Panc1 (cell line): ENCODE data around the gene PRPF40A. TPM values are rescaled to one million over a fixed set of nuclear protein-coding genes. Genes with fewer than 3 reads are reported as not detected.

Experiments used
- ATAC-seq: fragments of 200-7000 bp; cut with Tn5 transposase; 2 replicates; pipeline ENCODE4 v1.9.1; 2020; ENCODE audit warnings: mild to moderate bottlenecking, moderate library complexity
- Bru-seq: library from RNA; stranded (reverse); fragments of 400-500 nt; gene quantifications from one replicate; lab custom pipeline; 2021; lab: Mats Ljungman, UMichigan
- BruChase-seq, 2 experiments: library from RNA; stranded (reverse); fragments of 400-500 nt; gene quantifications; one replicate each; lab custom pipeline; 2021; lab: Mats Ljungman, UMichigan
- BruUV-seq: library from RNA; stranded (reverse); fragments of 400-500 nt; replicated peaks from 2 replicates; lab custom pipeline; 2021; lab: Mats Ljungman, UMichigan
- CTCF ChIA-PET: fragments of 300-600 bp; sonication (Branson Sonifier 250); formaldehyde crosslinking; loops from one replicate; lab custom pipeline; 2022; ENCODE audit warnings: antibody characterized with exemption; lab: Charles Lee
- POLR2A ChIA-PET: fragments of 300-600 bp; sonication (Branson Sonifier 250); formaldehyde crosslinking; loops from one replicate; lab custom pipeline; 2022; ENCODE audit warnings: antibody characterized with exemption; lab: Charles Lee
- DNase-seq: peaks from one replicate; pipeline ENCODE4 v3.0.0-alpha.2; 2010; ENCODE audit warnings: low read depth, low spot score
- H3K27ac ChIP-seq: 2 replicates; pipeline ENCODE4 v1.5.1; 2011; ENCODE audit warnings: mild to moderate bottlenecking, low read length, inconsistent platforms
- H3K27me3 ChIP-seq: fragments of 200-500 bp; sonication (Bioruptor generic); 2 replicates; pipeline ENCODE4 v1.6.0; 2014; ENCODE audit warnings: low read length, inconsistent platforms; ENCODE audit not compliant: control insufficient read depth, insufficient read depth
- H3K36me3 ChIP-seq: fragments of 200-500 bp; sonication (Bioruptor generic); 2 replicates; pipeline ENCODE4 v1.5.1; 2014; ENCODE audit warnings: inconsistent platforms, mild to moderate bottlenecking, low read length, moderate library complexity; ENCODE audit not compliant: control insufficient read depth, insufficient read depth
- H3K4me1 ChIP-seq: 2 replicates; pipeline ENCODE4 v1.5.1; 2011; ENCODE audit warnings: inconsistent platforms, mild to moderate bottlenecking, low read length, moderate library complexity; ENCODE audit not compliant: control insufficient read depth, insufficient read depth
- H3K4me3 ChIP-seq, 2 experiments: 2 replicates each; pipeline ENCODE4 v1.5.1; 2011 to 2012; ENCODE audit warnings: low read depth in 2 of 2, low read length in 2 of 2, mild to moderate bottlenecking in 2 of 2, inconsistent platforms in 1 of 2, moderate library complexity in 1 of 2
- H3K9me3 ChIP-seq: fragments of 200-500 bp; sonication (Bioruptor generic); 2 replicates; pipeline ENCODE4 v1.5.1; 2014; ENCODE audit warnings: low read depth, mild to moderate bottlenecking, inconsistent platforms, low read length, moderate library complexity; ENCODE audit not compliant: control insufficient read depth, insufficient read depth
- POLR2AphosphoS5 ChIP-seq: IDR thresholded peaks from 2 replicates; pipeline ENCODE4 v1.6.1; 2012; ENCODE audit warnings: mild to moderate bottlenecking, low read depth, low read length, moderate library complexity
- REST ChIP-seq, 2 experiments: IDR thresholded peaks; 2 replicates each; pipeline ENCODE4 v1.6.1; 2011 to 2012; ENCODE audit warnings: low read depth in 2 of 2, control low read depth in 1 of 2, low read length in 1 of 2, mild to moderate bottlenecking in 1 of 2, moderate library complexity in 1 of 2; ENCODE audit not compliant: insufficient read depth in 1 of 2
- SIN3A ChIP-seq: IDR thresholded peaks from 2 replicates; pipeline ENCODE4 v1.6.1; 2012; ENCODE audit warnings: low read depth, mild to moderate bottlenecking, low read length, moderate library complexity, borderline replicate concordance; ENCODE audit not compliant: insufficient read depth
- TCF7L2 ChIP-seq: IDR thresholded peaks from 2 replicates; pipeline ENCODE4 v1.6.1; 2011; ENCODE audit warnings: mild to moderate bottlenecking, low read depth, low read length, inconsistent platforms
- in situ Hi-C: cut with HindIII; loops from 2 replicates; pipeline ENCODE4 v1.10.0; 2016; ENCODE audit warnings: low sequenced_read_pairs, low pct_unique_long_range_greater_than_20kb
- intact Hi-C: fragments of 100-400 bp; cut with micrococcal nuclease; formaldehyde crosslinking; loops from one replicate; pipeline ENCODE4 v1.10.0; 2022; ENCODE audit not compliant: unreplicated experiment
- long read RNA-seq: library from polyadenylated mRNA; unstranded; transcript quantifications from one replicate; pipeline ENCODE4 v2.0.0, GENCODE V29; 2021; ENCODE audit not compliant: unreplicated experiment
- polyA plus RNA-seq: library from polyadenylated mRNA; unstranded; fragments of >200 nt; gene quantifications from one replicate; pipeline ENCODE4 v1.2.1, GENCODE V29; 2012; ENCODE audit warnings: missing spikeins; ENCODE audit not compliant: insufficient read length
- total RNA-seq: library from RNA; stranded (reverse); gene quantifications from one replicate; pipeline ENCODE4 v1.2.1, GENCODE V29; 2021; ENCODE audit not compliant: unreplicated experiment
- TF ChIP-seq, protein P1 (sequence below): fragments of 450-650 bp; IDR thresholded peaks from 2 replicates; pipeline ENCODE4 v1.5.1; 2017; ENCODE audit warnings: mild to moderate bottlenecking

The PRPF40A gene
- total RNA-seq (142 TPM), Bru-seq, nascent RNA (percentile 97 among the genes with signal in this experiment), BruChase-seq, experiment 1, labeled RNA remaining after a 2-hour chase (percentile 93 among the genes with signal in this experiment), BruChase-seq, experiment 2, labeled RNA remaining after a 6-hour chase (percentile 96 among the genes with signal in this experiment)
- polyA plus RNA-seq, result 95.1 TPM
- long read RNA-seq, full-length matches to known transcripts, result 11 of 229 reads
- long read RNA-seq, partial matches to known transcripts, result 140 of 229 reads
- long read RNA-seq, other reads (novel, unspliced or antisense), result 78 of 229 reads

- intact Hi-C loops, result no loop called here
These were observed at the start of gene PRPF40A for GRCh38 chr2:152717228-152718075. PRPF40A (minus strand) TSS chr2:152717461; CDS start chr2:152717439, 22 bp downstream.

More at GRCh38 chr2:152717228-152718075, at the start of gene PRPF40A:
- ATAC-seq (peak; percentile 85), DNase-seq (peak; percentile 87)
- peak within 1 kb of the TSS; percentile 66 to 96 for H3K4me3 ChIP-seq
- H3K4me1 ChIP-seq, result peaks cover 35% of the 10 kb centered on the region
- TF ChIP-seq, protein P1, sequence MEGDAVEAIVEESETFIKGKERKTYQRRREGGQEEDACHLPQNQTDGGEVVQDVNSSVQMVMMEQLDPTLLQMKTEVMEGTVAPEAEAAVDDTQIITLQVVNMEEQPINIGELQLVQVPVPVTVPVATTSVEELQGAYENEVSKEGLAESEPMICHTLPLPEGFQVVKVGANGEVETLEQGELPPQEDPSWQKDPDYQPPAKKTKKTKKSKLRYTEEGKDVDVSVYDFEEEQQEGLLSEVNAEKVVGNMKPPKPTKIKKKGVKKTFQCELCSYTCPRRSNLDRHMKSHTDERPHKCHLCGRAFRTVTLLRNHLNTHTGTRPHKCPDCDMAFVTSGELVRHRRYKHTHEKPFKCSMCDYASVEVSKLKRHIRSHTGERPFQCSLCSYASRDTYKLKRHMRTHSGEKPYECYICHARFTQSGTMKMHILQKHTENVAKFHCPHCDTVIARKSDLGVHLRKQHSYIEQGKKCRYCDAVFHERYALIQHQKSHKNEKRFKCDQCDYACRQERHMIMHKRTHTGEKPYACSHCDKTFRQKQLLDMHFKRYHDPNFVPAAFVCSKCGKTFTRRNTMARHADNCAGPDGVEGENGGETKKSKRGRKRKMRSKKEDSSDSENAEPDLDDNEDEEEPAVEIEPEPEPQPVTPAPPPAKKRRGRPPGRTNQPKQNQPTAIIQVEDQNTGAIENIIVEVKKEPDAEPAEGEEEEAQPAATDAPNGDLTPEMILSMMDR, result no peak
- TF ChIP-seq POLR2AphosphoS5 (peak; percentile 81), TCF7L2 (no peak), REST (IDR thresholded peaks at IDR 0.05; ENCODE audit: insufficient read depth in 1 of 2, low read depth in 2 of 2, low read length in 1 of 2) (no peak), SIN3A (peak; percentile 5; the same call in 1 of the 2 replicates)
- H3K27ac ChIP-seq, result peak within 1 kb of the TSS; percentile 98
- no peaks in the 10 kb centered on the region for H3K27me3 ChIP-seq
- in situ Hi-C loops, result no loop called here
- CTCF ChIA-PET, result no interaction called here
- no peaks in the 10 kb centered on the region for H3K9me3 ChIP-seq
- peaks cover 45% of the 10 kb centered on the region for H3K36me3 ChIP-seq
- POLR2A ChIA-PET, result interaction anchor here (0.6 to 0.7 kb wide), 3 partner anchors 197 to 664 kb away, joined by 3 to 9 read pairs (median 7); no protein-coding TSS in a partner anchor
- no TSS peak for BruUV-seq
